ENCODE data around the gene STON1. TPM values are rescaled to one million over a fixed set of nuclear protein-coding genes. Genes with fewer than 3 reads are reported as not detected.
A peak's percentile ranks its signal among the peaks of the same experiment; 100 is the strongest.

STON1 gene
- total and polyA plus RNA-seq, 2 donors (not counting 3 experiments of a cell fraction or from before 2014, with no cell fraction given): 6.3 to 12.1 TPM

DNA sequence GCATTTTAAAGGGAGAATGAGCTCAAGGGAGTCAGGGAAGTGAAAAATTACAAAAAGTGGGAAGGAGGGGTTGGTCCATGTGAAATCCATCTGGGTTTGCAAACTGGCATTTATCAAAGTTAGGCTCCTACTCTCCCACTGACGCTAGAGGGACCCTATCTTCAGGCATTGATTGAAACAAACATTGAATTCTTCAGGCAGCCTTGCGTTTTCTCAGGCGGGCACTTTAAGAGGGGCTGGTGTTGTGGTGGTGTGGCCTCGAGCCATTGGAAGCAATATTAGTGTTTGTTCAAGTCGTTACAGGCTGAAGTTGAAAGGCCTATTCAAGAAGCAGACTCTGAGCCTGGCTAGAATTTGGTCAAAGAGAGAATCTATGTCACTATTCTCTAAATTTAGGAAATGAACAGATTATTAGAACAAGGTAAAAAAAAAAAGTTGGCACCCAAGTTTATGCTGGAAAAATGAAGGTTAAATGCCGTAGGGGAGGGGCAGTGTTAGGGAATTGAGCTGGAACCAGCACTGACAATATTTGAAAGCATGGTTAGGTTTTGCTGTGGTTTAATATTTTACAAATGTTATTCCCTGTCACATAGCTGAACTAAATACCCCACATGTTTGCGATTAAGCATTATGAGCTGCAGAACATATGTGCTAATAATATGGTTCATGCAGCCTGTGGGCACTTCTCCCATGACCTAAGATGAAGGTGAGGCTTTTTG, 36.8 kb downstream of the STON1 start:
- Histone ChIP-seq H3K9me1 (replicated peaks; ENCODE audit: control insufficient read depth, extremely low read depth, insufficient read depth, low read length) (no peaks in the 10 kb centered on the region), H3K9ac (replicated peaks; ENCODE audit: extremely low read depth, insufficient read depth, low read length) (no peak overlapping the region), H3K79me2 (ENCODE audit: control insufficient read depth, insufficient read depth, low read length) (no peaks in the 10 kb centered on the region), H4K20me1 (replicated peaks; ENCODE audit: control insufficient read depth, extremely low read depth, insufficient read depth, low read length) (no peaks in the 10 kb centered on the region), H3K4me2 (ENCODE audit: insufficient read depth, low read length) (no peak overlapping the region), H3K9me3 (replicated peaks; ENCODE audit: control insufficient read depth, insufficient read depth, low read length) (no peaks in the 10 kb centered on the region), H2AFZ (ENCODE audit: low read depth, low read length) (no peak overlapping the region), H3K4me1 (ENCODE audit: control insufficient read depth, extremely low read depth, insufficient read depth, low read length) (no peaks in the 10 kb centered on the region), H3K4me3 (replicated peaks in 1 of 3; ENCODE audit: insufficient read depth in 1 of 3, low read depth in 1 of 3, low read length in 3 of 3) (no peak overlapping the region), H3K27ac (ENCODE audit: insufficient read depth, low read depth, low read length) (no peak overlapping the region), H3K36me3 (ENCODE audit: control insufficient read depth in 2 of 2, extremely low read depth in 1 of 2, insufficient read depth in 2 of 2, low read length in 2 of 2) (no peaks in the 10 kb centered on the region), H3K27me3 (ENCODE audit: control insufficient read depth in 2 of 2, insufficient read depth in 2 of 2, low read length in 2 of 2) (no peaks in the 10 kb centered on the region)
- TF ChIP-seq, protein P1, sequence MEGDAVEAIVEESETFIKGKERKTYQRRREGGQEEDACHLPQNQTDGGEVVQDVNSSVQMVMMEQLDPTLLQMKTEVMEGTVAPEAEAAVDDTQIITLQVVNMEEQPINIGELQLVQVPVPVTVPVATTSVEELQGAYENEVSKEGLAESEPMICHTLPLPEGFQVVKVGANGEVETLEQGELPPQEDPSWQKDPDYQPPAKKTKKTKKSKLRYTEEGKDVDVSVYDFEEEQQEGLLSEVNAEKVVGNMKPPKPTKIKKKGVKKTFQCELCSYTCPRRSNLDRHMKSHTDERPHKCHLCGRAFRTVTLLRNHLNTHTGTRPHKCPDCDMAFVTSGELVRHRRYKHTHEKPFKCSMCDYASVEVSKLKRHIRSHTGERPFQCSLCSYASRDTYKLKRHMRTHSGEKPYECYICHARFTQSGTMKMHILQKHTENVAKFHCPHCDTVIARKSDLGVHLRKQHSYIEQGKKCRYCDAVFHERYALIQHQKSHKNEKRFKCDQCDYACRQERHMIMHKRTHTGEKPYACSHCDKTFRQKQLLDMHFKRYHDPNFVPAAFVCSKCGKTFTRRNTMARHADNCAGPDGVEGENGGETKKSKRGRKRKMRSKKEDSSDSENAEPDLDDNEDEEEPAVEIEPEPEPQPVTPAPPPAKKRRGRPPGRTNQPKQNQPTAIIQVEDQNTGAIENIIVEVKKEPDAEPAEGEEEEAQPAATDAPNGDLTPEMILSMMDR (IDR thresholded peaks at IDR 0.05; ENCODE audit: extremely low read depth in 1 of 2, insufficient read depth in 1 of 2, low read depth in 1 of 2, low read length in 2 of 2): peak in 1 of 2 donors; percentile 4
- TF ChIP-seq MYC (IDR thresholded peaks at IDR 0.05; ENCODE audit: low read depth, low read length): no peak
- no TSS peak for BruUV-seq (replicated peaks)
- no peak for DNase-seq (ENCODE audit: low read depth, low spot score)
- FAIRE-seq: no peak
- dilution Hi-C loops (cut with MboI; ENCODE audit: extremely low pct_ligation_motif_present, low sequenced_read_pairs) (no loop called here), intact Hi-C loops (cut with micrococcal nuclease) (no loop called here)
- ChIA-PET POLR2A (no interaction called here), CTCF (interaction anchor here (0.8 kb wide), 1 partner anchor 22 kb away, joined by 4 read pairs; no protein-coding TSS in a partner anchor)

DNA sequence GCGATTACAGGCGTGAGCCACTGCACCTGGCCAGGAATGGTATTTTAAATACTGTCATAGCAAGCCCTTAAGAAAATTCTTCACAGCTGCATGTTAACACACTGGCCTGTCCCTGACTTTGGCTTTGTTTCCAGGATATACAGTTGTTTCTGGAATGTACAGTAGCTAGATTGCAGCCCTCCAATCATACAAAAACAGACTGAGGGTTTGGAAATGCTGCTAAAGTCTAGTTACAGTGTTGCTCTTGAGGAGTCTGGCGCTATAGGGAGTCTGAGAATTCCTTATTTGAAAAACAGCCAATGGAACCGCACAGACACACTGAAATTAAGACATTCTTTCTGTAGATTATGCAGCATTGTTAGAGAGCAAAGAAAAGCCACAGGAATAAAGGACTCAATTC, 37.7 kb downstream of the STON1 start:
- DNase-seq (ENCODE audit: low read depth, low spot score): no peak
- FAIRE-seq: no peak
- Histone ChIP-seq H3K4me1 (ENCODE audit: control insufficient read depth, extremely low read depth, insufficient read depth, low read length) (no peaks in the 10 kb centered on the region), H2AFZ (ENCODE audit: low read depth, low read length) (no peak overlapping the region), H3K27ac (ENCODE audit: insufficient read depth, low read depth, low read length) (no peak overlapping the region), H3K9me3 (replicated peaks; ENCODE audit: control insufficient read depth, insufficient read depth, low read length) (no peaks in the 10 kb centered on the region), H3K79me2 (ENCODE audit: control insufficient read depth, insufficient read depth, low read length) (no peaks in the 10 kb centered on the region), H3K9me1 (replicated peaks; ENCODE audit: control insufficient read depth, extremely low read depth, insufficient read depth, low read length) (no peaks in the 10 kb centered on the region), H3K4me3 (replicated peaks in 1 of 3; ENCODE audit: insufficient read depth in 1 of 3, low read depth in 1 of 3, low read length in 3 of 3) (no peak overlapping the region), H3K9ac (replicated peaks; ENCODE audit: extremely low read depth, insufficient read depth, low read length) (no peak overlapping the region), H3K4me2 (ENCODE audit: insufficient read depth, low read length) (no peak overlapping the region), H3K36me3 (ENCODE audit: control insufficient read depth in 2 of 2, extremely low read depth in 1 of 2, insufficient read depth in 2 of 2, low read length in 2 of 2) (no peaks in the 10 kb centered on the region), H4K20me1 (replicated peaks; ENCODE audit: control insufficient read depth, extremely low read depth, insufficient read depth, low read length) (no peaks in the 10 kb centered on the region), H3K27me3 (ENCODE audit: control insufficient read depth in 2 of 2, insufficient read depth in 2 of 2, low read length in 2 of 2) (no peaks in the 10 kb centered on the region)
- intact Hi-C loops (cut with micrococcal nuclease): no loop called here
- ChIA-PET CTCF (interaction anchor here (0.8 kb wide), 1 partner anchor 21 kb away, joined by 4 read pairs; no protein-coding TSS in a partner anchor), POLR2A (no interaction called here)
- dilution Hi-C loops (cut with MboI; ENCODE audit: extremely low pct_ligation_motif_present, low sequenced_read_pairs): no loop called here
- no peak for TF ChIP-seq MYC (IDR thresholded peaks at IDR 0.05; ENCODE audit: low read depth, low read length)
- no peak for TF ChIP-seq FOS (IDR thresholded peaks at IDR 0.05; ENCODE audit: borderline replicate concordance, insufficient read depth, low read length)
- no peak for TF ChIP-seq EZH2 (IDR thresholded peaks at IDR 0.05; ENCODE audit: borderline replicate concordance, low read depth, low read length, severe bottlenecking)
- TF ChIP-seq POLR2A (IDR thresholded peaks at IDR 0.05; ENCODE audit: low read depth, low read length): no peak
- TF ChIP-seq, protein P2, sequence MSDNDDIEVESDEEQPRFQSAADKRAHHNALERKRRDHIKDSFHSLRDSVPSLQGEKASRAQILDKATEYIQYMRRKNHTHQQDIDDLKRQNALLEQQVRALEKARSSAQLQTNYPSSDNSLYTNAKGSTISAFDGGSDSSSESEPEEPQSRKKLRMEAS (IDR thresholded peaks at IDR 0.05; ENCODE audit: insufficient read depth, insufficient read length): no peak
- no peak for TF ChIP-seq GATA2 (IDR thresholded peaks at IDR 0.05; ENCODE audit: insufficient read depth, insufficient read length, low read depth, low read length)
- TF ChIP-seq POLR2AphosphoS5 (IDR thresholded peaks at IDR 0.05; ENCODE audit: insufficient read depth, low read depth, low read length): no peak
- TF ChIP-seq, protein P1 (IDR thresholded peaks at IDR 0.05; ENCODE audit: extremely low read depth in 1 of 2, insufficient read depth in 1 of 2, low read depth in 1 of 2, low read length in 2 of 2): no peak
- no peak for TF ChIP-seq JUN (IDR thresholded peaks at IDR 0.05; ENCODE audit: borderline replicate concordance, insufficient read depth, insufficient read length, low read depth)
- no TSS peak for BruUV-seq (replicated peaks)

Data from endothelial cell of umbilical vein (primary cell).